Bronchial epithelial cell (primary cell): ENCODE data around the gene CEP120. TPM values are rescaled to one million over a fixed set of nuclear protein-coding genes. Genes with fewer than 3 reads are reported as not detected.

Experiments
- DNase-seq: peaks from one replicate; pipeline ENCODE4 v3.0.0-alpha.2; 2010; ENCODE audit warnings: low read depth
- FAIRE-seq: peaks from 2 replicates; lab custom pipeline; 2011; peaks lifted over from hg19 to GRCh38; lab: Jason Lieb, UNC
- H3K27me3 ChIP-seq: 2 replicates; pipeline ENCODE4 v1.5.1; 2011; ENCODE audit warnings: low read length; ENCODE audit not compliant: control insufficient read depth, insufficient read depth
- H3K36me3 ChIP-seq: 2 replicates; pipeline ENCODE4 v1.5.1; 2011; ENCODE audit warnings: low read length; ENCODE audit not compliant: control insufficient read depth, insufficient read depth
- H3K4me3 ChIP-seq: 2 replicates; pipeline ENCODE4 v1.5.1; 2011; ENCODE audit warnings: mild to moderate bottlenecking, low read depth, low read length, control low read depth
- CTCF ChIP-seq: IDR thresholded peaks from 2 replicates; pipeline ENCODE4 v1.5.1; 2011; ENCODE audit warnings: mild to moderate bottlenecking, moderate library complexity, low read length, control low read depth, inconsistent platforms; ENCODE audit not compliant: insufficient read depth, severe bottlenecking
- total RNA-seq: library from RNA; depleted of rRNA; stranded (reverse); fragments of >200 nt; gene quantifications from 2 replicates; pipeline ENCODE4 v1.2.1, GENCODE V29; 2014

The CEP120 gene
- total RNA-seq, 1 donor from 2014 or later: 15.0 TPM

- peak; percentile 27 for DNase-seq
- Histone ChIP-seq H3K36me3 (no peaks in the 10 kb centered on the region), H3K27me3 (no peaks in the 10 kb centered on the region), H3K4me3 (no peak overlapping the region)
- no peak for FAIRE-seq
- no peak for TF ChIP-seq CTCF
These were observed 55.5 kb downstream of the CEP120 start for GRCh38 chr5:123367739-123368138.

- Histone ChIP-seq H3K36me3 (no peaks in the 10 kb centered on the region), H3K27me3 (no peaks in the 10 kb centered on the region), H3K4me3 (no peak overlapping the region)
- FAIRE-seq (no peak), DNase-seq (no peak)
- no peak for TF ChIP-seq CTCF
These were observed 58.0 kb downstream of the CEP120 start for GRCh38 chr5:123365156-123365555.

GRCh38 chr5:123364441-123365155, 58.6 kb downstream of the CEP120 start:
- DNase-seq (no peak), FAIRE-seq (no peak)
- no peak for TF ChIP-seq CTCF
- Histone ChIP-seq H3K36me3 (no peaks in the 10 kb centered on the region), H3K27me3 (no peaks in the 10 kb centered on the region), H3K4me3 (no peak overlapping the region)

- no peak for TF ChIP-seq CTCF
- no peak for FAIRE-seq
- Histone ChIP-seq H3K36me3 (no peaks in the 10 kb centered on the region), H3K27me3 (no peaks in the 10 kb centered on the region), H3K4me3 (no peak overlapping the region)
- DNase-seq: no peak
These were observed 62.3 kb downstream of the CEP120 start for GRCh38 chr5:123360910-123361309.

GRCh38 chr5:123360201-123360571, 63.0 kb downstream of the CEP120 start:
- TF ChIP-seq CTCF: no peak

More at GRCh38 chr5:123360201-123360571, 63.0 kb downstream of the CEP120 start:
- Histone ChIP-seq H3K36me3 (no peaks in the 10 kb centered on the region), H3K27me3 (no peaks in the 10 kb centered on the region), H3K4me3 (no peak overlapping the region)
- DNase-seq: no peak
- no peak for FAIRE-seq
